Activated CD4-positive, alpha-beta T cell treated with anti-CD3 and anti-CD28 coated beads for 4 hours (primary cell): ENCODE data around the gene NTN1.
A peak's percentile ranks its signal among the peaks of the same experiment; 100 is the strongest.

Experiments
- DNase-seq, 2 donors: peaks; one replicate each; pipeline ENCODE4 v3.0.0-alpha.2; 2020

Gene NTN1

GRCh38 chr17:9291912-9292560 lies 270.7 kb downstream of the NTN1 start:
- DNase-seq: peak; percentile 10 to 26

- no peak for DNase-seq
These were observed 271.2 kb downstream of the NTN1 start for GRCh38 chr17:9292561-9292941.
